Frontal cortex (tissue), 4 donors: Measurements from ENCODE around the gene GNB5. TPM values are rescaled to one million over a fixed set of nuclear protein-coding genes. Genes with fewer than 3 reads are reported as not detected.

Experiments used
- DNase-seq, 2 donors: peaks; one replicate each; pipeline ENCODE4 v3.0.0; 2012; ENCODE audit warnings: low spot score in 2 of 2
- FAIRE-seq: peaks from 2 replicates; lab custom pipeline; 2012; peaks lifted over from hg19 to GRCh38; lab: Jason Lieb, UNC
- small RNA-seq: library from RNA; depleted of rRNA; stranded (forward); fragments of <200 nt; gene quantifications from one replicate; pipeline ENCODE3, GENCODE V24; 2014
- total RNA-seq: library from RNA; depleted of rRNA; stranded (reverse); fragments of >200 nt; gene quantifications from one replicate; pipeline ENCODE4 v1.2.3, GENCODE V29; 2014
- donor health status: control.
- donor health status: control.
- donor health status: control.

The GNB5 gene
- total RNA-seq, 1 donor from 2014 or later = 34.2 TPM

DNA sequence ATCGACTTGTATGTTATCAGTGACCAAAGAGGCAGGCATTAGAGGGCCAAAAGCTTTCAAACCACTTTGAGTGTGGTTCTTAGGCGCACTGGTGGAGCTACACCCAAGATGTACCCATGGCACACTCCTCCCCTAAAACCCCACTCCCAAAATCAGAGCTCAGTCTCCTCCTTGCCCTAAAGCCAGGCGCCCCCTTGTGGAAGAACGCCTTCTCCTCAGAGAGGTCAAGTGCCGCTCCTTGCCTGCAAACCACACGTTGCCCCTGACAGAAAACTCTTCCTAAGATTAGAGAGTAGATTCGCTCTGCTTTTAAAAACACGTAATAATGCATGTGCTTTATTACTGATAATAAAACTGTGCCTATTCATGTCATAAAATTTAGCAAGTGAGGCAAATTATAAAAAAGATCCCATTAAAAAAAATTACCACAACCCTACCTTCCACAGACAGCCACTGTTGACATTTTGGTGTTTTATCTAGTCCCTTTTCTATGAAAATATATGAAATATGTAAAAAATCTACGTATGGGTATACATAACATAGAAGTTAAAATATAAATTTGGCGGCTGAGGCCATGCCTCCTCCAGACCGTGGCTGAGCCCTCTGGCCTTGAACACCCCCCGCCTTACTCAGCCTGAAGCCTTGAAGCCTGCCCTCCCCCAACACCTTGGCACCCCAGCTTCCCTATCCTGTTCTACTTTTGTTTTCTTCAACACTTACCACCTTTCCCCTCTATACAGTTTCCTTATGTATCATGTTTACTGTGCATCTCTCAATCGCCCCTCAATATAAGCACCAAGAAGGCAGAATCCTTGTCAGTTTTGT lies 112.1 kb downstream of the GNB5 start:
- DNase-seq (peak; percentile 28 to 60), FAIRE-seq (no peak)

- no peak for DNase-seq
- FAIRE-seq = no peak
Observed at GRCh38 chr15:52078197-52078875, 112.9 kb downstream of the GNB5 start.

GRCh38 chr15:52076889-52077781 lies 114.1 kb downstream of the GNB5 start:
- no peak for DNase-seq

GRCh38 chr15:52071570-52071969 lies 119.6 kb downstream of the GNB5 start:
- FAIRE-seq (no peak), DNase-seq (no peak)

More at GRCh38 chr15:52076889-52077781, 114.1 kb downstream of the GNB5 start:
- FAIRE-seq = no peak

DNA sequence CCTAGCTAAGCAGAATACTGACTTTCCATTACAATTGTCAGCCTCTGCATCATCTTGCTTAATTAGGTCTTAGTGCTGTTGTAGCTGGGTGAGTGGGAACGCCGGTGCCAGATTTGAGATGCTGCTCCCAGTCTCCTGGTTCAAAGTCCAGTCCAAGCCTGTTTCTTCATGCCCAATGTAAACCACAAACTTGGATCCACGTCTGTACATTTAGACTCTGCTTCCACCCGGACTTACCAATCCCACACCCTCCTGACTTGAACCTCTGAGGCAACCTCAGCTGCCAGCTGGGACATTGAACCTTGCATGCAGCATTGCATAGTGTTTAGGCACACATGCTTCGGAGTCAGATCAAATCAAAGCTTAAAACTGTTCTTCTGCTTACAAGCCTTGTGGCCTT lies 121.6 kb downstream of the GNB5 start:
- DNase-seq (no peak), FAIRE-seq (no peak)

GRCh38 chr15:52068004-52068615 lies 123.1 kb downstream of the GNB5 start:
- DNase-seq (no peak), FAIRE-seq (no peak)

DNA sequence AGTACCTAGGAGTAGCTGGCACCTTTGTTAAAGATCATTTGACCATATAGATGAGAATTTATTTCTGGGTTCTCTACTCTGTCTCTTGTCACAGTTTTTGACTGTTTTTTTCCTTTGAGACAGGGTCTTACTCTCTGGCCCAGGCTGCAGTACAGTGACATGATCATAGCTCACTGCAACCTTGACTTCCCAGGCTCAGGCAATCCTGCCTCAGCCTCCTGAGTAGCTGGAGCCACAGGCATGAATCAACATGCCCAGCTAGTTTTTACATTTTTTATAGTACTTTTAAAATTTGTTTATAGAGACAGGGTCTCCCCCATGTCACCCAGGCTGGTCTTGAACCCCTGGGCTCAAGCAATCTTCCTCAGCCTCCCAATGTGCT lies 123.7 kb downstream of the GNB5 start:
- no peak for DNase-seq
- FAIRE-seq = no peak

DNA sequence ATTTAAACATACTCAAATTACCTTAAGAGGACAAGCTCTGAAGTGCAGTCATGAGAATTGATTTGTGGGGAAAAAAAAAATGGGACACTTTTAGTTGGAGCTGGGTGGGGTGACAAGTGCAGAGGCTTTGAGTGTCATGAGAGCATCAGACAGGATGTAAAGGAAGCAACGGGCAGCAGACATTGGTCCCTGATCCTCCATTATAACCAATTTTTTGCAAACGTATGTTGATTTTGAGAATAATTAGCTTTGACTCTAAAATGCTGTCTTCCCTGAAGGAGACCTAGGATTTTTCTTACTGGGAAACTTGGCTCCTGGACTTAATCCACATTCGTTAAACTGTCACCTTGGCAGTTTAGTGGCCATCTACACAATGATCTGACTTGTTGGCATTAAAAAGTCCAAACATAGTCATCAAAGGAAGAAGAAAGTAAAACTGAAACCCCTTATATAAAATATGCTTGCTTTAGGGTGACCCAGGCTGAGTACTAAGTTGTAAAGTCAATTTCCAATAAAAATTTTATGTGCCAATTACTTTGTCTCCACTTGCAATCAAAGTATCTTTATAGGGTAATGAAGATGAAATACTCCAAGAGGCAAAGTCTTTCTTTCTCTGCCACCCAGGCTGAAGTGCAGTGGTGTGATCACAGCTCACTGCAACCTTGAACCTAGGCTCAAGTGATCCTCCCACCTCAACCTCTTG lies 124.2 kb downstream of the GNB5 start:
- no peak for FAIRE-seq
- no peak for DNase-seq

Small RNA genes within 50 kb of the gene (small RNA-seq; reads per million reads assigned to genes)
- gene RF00019 = not detected

Other genes with a start within 250 kb of the GNB5 start
- gene LEO1, start 219.6 kb downstream of the GNB5 start, total RNA-seq = 47.7 TPM
- 106 TPM for gene MAPK6, start 172.2 kb downstream of the GNB5 start, total RNA-seq
- 0.41 TPM for gene BCL2L10, start 78.6 kb downstream of the GNB5 start, total RNA-seq
- gene MYO5C, start 104.4 kb upstream of the GNB5 start, total RNA-seq = 1.6 TPM